Subcutaneous adipose tissue (tissue), 4 donors: ENCODE measurements around the gene UBR3. TPM values are rescaled to one million over a fixed set of nuclear protein-coding genes. Genes with fewer than 3 reads are reported as not detected.

Experiments used
- total RNA-seq, 4 donors: library from RNA; depleted of rRNA; stranded (reverse); fragments of >200 nt; gene quantifications; one replicate each; pipeline ENCODE4 v1.1.0, GENCODE V29; 2016
- TF ChIP-seq, protein P1 (sequence below): fragments of 450-650 bp; IDR thresholded peaks from one replicate; pipeline ENCODE4 v1.5.1; 2016; ENCODE audit warnings: low read depth, mild to moderate bottlenecking, control low read depth, antibody characterized with exemption, moderate library complexity

The UBR3 gene
- total RNA-seq, 4 donors from 2014 or later: 80.7 to 128 (median 101) TPM

DNA sequence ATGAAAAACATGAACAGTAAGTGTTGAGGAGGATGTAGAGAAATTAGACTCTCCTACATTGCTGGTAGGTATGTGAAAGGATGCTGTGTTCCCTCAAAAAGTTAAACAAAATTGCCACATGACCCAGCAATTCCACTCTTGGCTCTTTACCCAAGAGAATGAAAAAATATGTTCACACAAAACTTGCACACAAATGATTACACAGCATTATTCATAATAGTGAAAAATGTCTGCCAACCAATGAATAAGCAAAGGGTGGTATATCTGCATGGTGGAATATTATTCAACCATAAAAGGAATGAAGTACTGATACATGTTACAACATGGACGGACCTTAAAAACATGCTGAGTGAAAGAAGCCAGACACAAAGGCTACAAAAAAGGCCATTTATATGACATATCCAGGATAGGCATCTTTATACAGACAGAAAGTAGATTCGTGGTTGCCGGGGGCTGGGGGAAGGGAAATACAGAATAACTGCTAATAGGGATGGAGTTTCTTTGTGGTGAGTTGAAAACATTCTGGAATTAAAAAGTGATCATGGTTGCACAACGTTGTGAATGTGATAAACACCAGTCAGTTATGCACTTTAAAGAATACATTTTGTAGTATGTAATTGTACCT is 265.3 kb downstream of the UBR3 start:
- TF ChIP-seq, protein P1, sequence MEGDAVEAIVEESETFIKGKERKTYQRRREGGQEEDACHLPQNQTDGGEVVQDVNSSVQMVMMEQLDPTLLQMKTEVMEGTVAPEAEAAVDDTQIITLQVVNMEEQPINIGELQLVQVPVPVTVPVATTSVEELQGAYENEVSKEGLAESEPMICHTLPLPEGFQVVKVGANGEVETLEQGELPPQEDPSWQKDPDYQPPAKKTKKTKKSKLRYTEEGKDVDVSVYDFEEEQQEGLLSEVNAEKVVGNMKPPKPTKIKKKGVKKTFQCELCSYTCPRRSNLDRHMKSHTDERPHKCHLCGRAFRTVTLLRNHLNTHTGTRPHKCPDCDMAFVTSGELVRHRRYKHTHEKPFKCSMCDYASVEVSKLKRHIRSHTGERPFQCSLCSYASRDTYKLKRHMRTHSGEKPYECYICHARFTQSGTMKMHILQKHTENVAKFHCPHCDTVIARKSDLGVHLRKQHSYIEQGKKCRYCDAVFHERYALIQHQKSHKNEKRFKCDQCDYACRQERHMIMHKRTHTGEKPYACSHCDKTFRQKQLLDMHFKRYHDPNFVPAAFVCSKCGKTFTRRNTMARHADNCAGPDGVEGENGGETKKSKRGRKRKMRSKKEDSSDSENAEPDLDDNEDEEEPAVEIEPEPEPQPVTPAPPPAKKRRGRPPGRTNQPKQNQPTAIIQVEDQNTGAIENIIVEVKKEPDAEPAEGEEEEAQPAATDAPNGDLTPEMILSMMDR: no peak

DNA sequence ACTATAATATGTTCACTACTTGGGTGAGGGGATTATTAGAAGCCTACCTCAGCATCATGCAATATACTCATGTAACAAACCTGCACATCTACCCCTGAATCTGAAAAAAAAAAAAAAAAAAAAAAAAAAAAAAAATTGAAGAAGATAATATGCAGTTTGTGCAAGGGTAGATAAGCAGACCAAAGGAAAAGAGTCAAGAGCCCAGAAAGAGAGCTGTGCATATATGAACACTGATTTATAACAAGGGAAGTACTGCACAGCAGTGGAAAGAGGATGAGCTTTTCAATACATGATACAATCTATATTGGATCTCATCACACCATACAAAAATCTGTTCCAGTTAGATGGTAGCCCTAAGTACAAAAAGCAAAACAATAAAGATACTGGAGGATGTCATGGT is 268.1 kb downstream of the UBR3 start:
- TF ChIP-seq, protein P1: no peak

DNA sequence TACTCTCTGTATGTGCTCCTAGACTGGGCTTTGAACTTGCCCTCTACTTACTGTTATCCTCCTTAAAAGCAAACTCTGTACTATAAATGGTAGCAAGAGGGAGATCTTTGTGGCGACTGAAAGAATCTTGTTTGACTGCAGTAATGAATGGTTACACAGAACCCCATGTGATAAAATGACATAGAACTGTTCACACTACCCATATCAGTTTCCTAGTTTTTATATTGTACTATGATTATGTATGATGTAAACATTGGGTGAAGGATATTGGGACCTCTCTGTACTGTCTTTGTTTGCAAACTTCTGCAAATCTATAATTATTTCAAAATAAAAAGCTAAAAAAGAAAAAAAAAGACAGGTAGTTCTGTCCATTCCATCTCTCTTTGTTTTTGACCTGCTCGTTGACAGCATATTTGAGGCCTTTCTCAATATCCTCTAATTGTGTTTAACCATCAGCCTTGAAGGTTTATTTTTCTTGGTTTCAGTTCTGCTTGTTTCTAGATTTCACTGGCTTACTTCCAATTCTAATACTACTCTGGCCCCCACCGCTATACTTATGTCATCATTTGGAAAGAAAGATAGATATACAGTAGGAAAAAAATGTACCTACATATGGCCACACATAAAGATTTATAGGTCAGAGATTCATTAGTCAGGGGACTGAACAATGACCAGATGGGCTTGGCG is 271.5 kb downstream of the UBR3 start:
- TF ChIP-seq, protein P1: no peak

DNA sequence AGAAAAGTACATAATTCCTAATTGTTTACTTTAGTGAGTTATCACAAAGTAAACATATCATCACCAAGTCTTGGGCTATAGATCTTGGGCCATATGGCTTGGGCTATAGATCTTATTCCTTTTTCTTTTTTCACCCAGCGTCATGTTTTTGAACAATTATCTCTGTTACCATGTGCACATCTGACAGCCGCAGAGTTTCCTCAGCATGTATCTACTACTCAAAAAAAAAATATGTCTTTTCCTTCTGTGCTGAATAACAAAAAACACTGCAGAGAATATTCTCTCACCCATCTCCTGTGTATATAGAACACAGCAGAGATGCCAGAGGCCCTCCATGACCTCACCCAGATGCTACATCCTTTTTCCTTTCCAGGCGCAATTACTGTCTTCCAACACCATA is 274.5 kb downstream of the UBR3 start:
- TF ChIP-seq, protein P1: no peak

DNA sequence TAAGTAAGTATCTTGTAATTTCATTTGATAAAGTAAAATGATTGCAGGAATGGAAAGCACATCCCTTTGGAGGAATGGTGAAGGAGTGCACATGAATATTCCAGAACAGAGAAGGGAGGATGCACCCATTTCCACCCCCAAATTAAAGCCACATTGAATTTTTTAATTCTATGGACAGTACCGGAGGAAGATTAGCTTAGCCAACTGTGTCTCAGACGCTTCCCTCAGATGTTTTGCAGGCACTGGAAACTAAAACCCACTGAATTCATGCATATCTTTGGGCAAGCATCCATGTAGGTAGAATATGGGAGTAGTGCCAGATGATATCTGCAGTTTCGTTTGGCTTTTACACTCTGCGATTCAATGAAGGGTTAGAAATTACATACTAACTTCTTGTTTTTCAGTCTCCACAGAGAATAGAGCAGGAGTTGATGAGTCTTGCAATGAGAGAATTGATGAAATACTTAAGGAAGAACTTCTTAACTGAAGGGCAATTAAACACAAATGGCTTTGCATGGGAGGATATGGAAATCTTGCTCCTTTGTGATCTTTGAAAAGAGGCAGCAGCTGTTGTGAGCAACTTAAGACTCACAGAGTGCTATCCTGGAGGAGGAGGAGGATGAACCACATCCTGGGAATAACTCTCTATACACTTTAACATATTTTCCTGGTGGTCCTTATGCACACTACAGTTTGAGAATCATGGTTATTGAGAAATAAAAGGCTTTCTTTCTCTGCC is 279.0 kb downstream of the UBR3 start:
- TF ChIP-seq, protein P1: no peak

DNA sequence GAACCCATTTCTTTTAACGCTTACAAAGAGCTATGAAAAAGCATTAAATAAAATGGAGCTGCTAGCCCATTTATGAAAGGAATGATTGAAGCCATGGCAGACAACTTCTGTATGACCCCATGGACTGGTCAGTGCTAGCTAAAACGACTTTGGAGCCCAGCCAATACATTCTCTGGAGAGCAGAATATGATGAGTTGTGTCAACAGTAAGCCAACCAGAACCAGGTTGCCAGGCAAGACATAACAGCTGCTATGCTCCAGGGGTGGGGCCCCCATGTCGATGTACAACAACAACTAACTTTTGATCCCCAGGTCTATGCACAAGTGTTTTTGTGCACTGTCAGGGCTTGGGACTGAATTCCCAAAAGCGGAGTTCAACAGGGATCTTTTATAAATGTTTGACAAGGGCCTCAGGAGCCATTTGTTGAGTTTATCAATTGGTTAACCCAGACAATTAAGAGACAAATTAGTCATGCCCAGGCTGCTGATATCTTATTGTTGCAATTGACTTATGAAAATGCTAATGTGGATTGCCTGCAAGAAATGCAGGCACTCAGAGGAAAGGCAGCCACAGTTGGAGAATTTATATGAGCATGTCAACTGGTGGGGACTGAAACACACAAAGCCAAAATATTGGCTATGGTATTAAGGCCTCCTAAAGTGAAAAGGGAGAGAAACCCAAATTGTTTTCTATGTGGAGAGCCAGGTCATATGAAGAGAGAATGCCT is 286.1 kb downstream of the UBR3 start:
- TF ChIP-seq, protein P1: no peak
